HepG2 (cell line): Measurements from ENCODE around the gene PCSK6. TPM values are rescaled to one million over a fixed set of nuclear protein-coding genes. Genes with fewer than 3 reads are reported as not detected.

Experiments used
- ATAC-seq: fragments of 200-7000 bp; cut with Tn5 transposase; 3 replicates; pipeline ENCODE4 v1.9.1; 2020; ENCODE audit warnings: mild to moderate bottlenecking, moderate library complexity
- BruUV-seq: library from RNA; stranded (reverse); fragments of 400-500 nt; replicated peaks from 2 replicates; lab custom pipeline; 2021; lab: Mats Ljungman, UMichigan
- CTCF ChIA-PET: fragments of 300-600 bp; formaldehyde crosslinking; extraction: SDS; loops from one replicate; lab custom pipeline; 2021; ENCODE audit warnings: low total read pairs, inconsistent platforms, low intra/inter-chr PET ratio; lab: Yijun Ruan, JAX
- POLR2A ChIA-PET: fragments of 350-600 bp; sonication (Branson Sonifier 250); formaldehyde crosslinking; loops from one replicate; lab custom pipeline; 2020; ENCODE audit warnings: antibody characterized with exemption, inconsistent platforms; lab: Yijun Ruan, JAX
- DNase-seq: peaks from one replicate; pipeline ENCODE4 v3.0.0-alpha.2; 2015; ENCODE audit warnings: low spot score
- FAIRE-seq: peaks from 3 replicates; lab custom pipeline; 2011; peaks lifted over from hg19 to GRCh38; lab: Jason Lieb, UNC
- H2AFZ ChIP-seq: one replicate; pipeline ENCODE4 v1.6.1; 2011; ENCODE audit warnings: low read length, inconsistent platforms
- H3K27ac ChIP-seq: fragments of 300-600 bp; 3 replicates; pipeline ENCODE4 v1.8.0; 2011; ENCODE audit warnings: mixed run types, mild to moderate bottlenecking, mixed read lengths, low read length, inconsistent platforms; ENCODE audit not compliant: insufficient read depth; ENCODE audit errors: extremely low read length
- H3K27me3 ChIP-seq, 2 experiments: fragments of 200-600 bp in 1 of 2; 2 replicates in 1 of 2; 3 replicates in 1 of 2; pipeline versions ENCODE4 v1.6.0 to v1.8.0; 2011; ENCODE audit warnings: low read length in 2 of 2, mild to moderate bottlenecking in 2 of 2, moderate library complexity in 2 of 2, inconsistent platforms in 1 of 2; ENCODE audit not compliant: insufficient read depth in 2 of 2, control insufficient read depth in 1 of 2
- H3K36me3 ChIP-seq, 2 experiments: fragments of 200-600 bp in 1 of 2; replicated peaks in 1 of 2; 2 replicates in 1 of 2; 3 replicates in 1 of 2; pipeline versions ENCODE4 v1.5.1 to v1.8.0; 2011; ENCODE audit warnings: low read length in 2 of 2, inconsistent platforms in 1 of 2; ENCODE audit not compliant: insufficient read depth in 2 of 2, control insufficient read depth in 1 of 2
- H3K4me1 ChIP-seq: 2 replicates; pipeline ENCODE4 v1.5.1; 2012; ENCODE audit warnings: low read length, inconsistent platforms; ENCODE audit not compliant: insufficient read depth
- H3K4me2 ChIP-seq: 2 replicates; pipeline ENCODE4 v1.6.0; 2011; ENCODE audit warnings: low read depth, low read length, inconsistent platforms
- H3K4me3 ChIP-seq, 3 experiments: fragments of 200-600 bp in 1 of 3; sonication (generic), shearing (Covaris generic) in 1 of 3; replicated peaks in 1 of 3; 2 replicates each; pipeline ENCODE4 v1.5.1; 2011 to 2016; ENCODE audit warnings: low read length in 3 of 3, inconsistent platforms in 2 of 3, low read depth in 2 of 3, mild to moderate bottlenecking in 2 of 3, control low read depth in 1 of 3, mixed read lengths in 1 of 3; ENCODE audit not compliant: insufficient read depth in 1 of 3
- H3K79me2 ChIP-seq: one replicate; pipeline ENCODE4 v1.6.1; 2011; ENCODE audit warnings: low read length, inconsistent platforms; ENCODE audit not compliant: insufficient read depth
- H3K9ac ChIP-seq: 2 replicates; pipeline ENCODE4 v1.6.0; 2011; ENCODE audit warnings: mild to moderate bottlenecking, low read depth, low read length, inconsistent platforms; ENCODE audit not compliant: insufficient read depth
- H3K9me3 ChIP-seq: 2 replicates; pipeline ENCODE4 v1.5.1; 2012; ENCODE audit warnings: mild to moderate bottlenecking, low read length
- H4K20me1 ChIP-seq: 2 replicates; pipeline ENCODE4 v1.6.0; 2011; ENCODE audit warnings: inconsistent platforms, mild to moderate bottlenecking, low read length, moderate library complexity; ENCODE audit not compliant: insufficient read depth
- BRCA1 ChIP-seq: sonication (generic); formaldehyde crosslinking; IDR thresholded peaks from 2 replicates; pipeline ENCODE4 v1.4.0; 2020; ENCODE audit warnings: missing genetic modification reagents
- DR1 ChIP-seq: sonication (generic); formaldehyde crosslinking; IDR thresholded peaks from 2 replicates; pipeline ENCODE4 v1.8.0; 2021; ENCODE audit warnings: mild to moderate bottlenecking, missing genetic modification reagents, inconsistent platforms
- KLF11 ChIP-seq: IDR thresholded peaks from 2 replicates; pipeline ENCODE4 v1.6.1; 2016; ENCODE audit warnings: missing compliant biosample characterization
- MYC ChIP-seq: sonication (generic); formaldehyde crosslinking; IDR thresholded peaks from 2 replicates; pipeline ENCODE4 v1.9.0; 2021; ENCODE audit warnings: missing genetic modification reagents, borderline replicate concordance
- NFATC3 ChIP-seq: sonication (generic); formaldehyde crosslinking; IDR thresholded peaks from 2 replicates; pipeline ENCODE4 v1.5.1; 2020; ENCODE audit warnings: mild to moderate bottlenecking, missing genetic modification reagents
- RFX1 ChIP-seq: fragments of 450-650 bp; IDR thresholded peaks from 2 replicates; pipeline ENCODE4 v1.6.1; 2017
- TBP ChIP-seq: sonication (generic); formaldehyde crosslinking; IDR thresholded peaks from 2 replicates; pipeline ENCODE4 v1.5.0; 2020; ENCODE audit warnings: missing genetic modification reagents
- TP53 ChIP-seq: sonication (generic); formaldehyde crosslinking; conservative IDR thresholded peaks from 2 replicates; pipeline ENCODE4 v1.4.0; 2020; ENCODE audit warnings: missing genetic modification reagents
- ZNF282 ChIP-seq: fragments of 450-650 bp; IDR thresholded peaks from 2 replicates; pipeline ENCODE4 v1.6.1; 2018; ENCODE audit not compliant: partially characterized antibody
- ZNF431 ChIP-seq: sonication (generic); formaldehyde crosslinking; IDR thresholded peaks from 2 replicates; pipeline ENCODE4 v1.9.0; 2022; ENCODE audit warnings: missing genetic modification reagents, low read depth, mild to moderate bottlenecking, borderline replicate concordance
- ZNF451 ChIP-seq: sonication (generic); formaldehyde crosslinking; IDR thresholded peaks from 2 replicates; pipeline ENCODE4 v1.5.0; 2020; ENCODE audit warnings: mild to moderate bottlenecking, missing genetic modification reagents
- ZNF646 ChIP-seq: sonication (generic); formaldehyde crosslinking; IDR thresholded peaks from 2 replicates; pipeline ENCODE4 v1.9.0; 2021; ENCODE audit warnings: mild to moderate bottlenecking, missing genetic modification reagents
- WGBS: methylation state at CpG from one replicate; pipeline ENCODE4 v1.1.6; 2017; ENCODE audit warnings: low lambda C conversion rate; 5-methylcytosine and 5-hydroxymethylcytosine counted together
- in situ Hi-C: cut with HindIII; loops from 2 replicates; pipeline ENCODE4 v1.10.0; 2017; ENCODE audit warnings: low pct_unique_long_range_greater_than_20kb; ENCODE audit not compliant: extremely low pct_ligation_motif_present
- intact Hi-C: fragments of 100-400 bp; cut with micrococcal nuclease; formaldehyde crosslinking; loops from one replicate; pipeline ENCODE4 v1.10.0; 2022; ENCODE audit not compliant: unreplicated experiment
- polyA plus RNA-seq, 8 experiments: library from polyadenylated mRNA; depleted of rRNA in 3 of 8; stranded (reverse) in 7 of 8; unstranded in 1 of 8; fragments of >200 nt; fragmentation: Illumina TruSeq in 4 of 8; extraction: Trizol in 4 of 8; gene quantifications; 2 replicates each; pipeline versions ENCODE4 v1.2.1 to v1.2.3, GENCODE V29; 2011 to 2016; ENCODE audit warnings: low read depth in 4 of 8, missing spikeins in 1 of 8, mixed read lengths in 1 of 8; ENCODE audit not compliant: insufficient read depth in 1 of 8
- total RNA-seq, 5 experiments: library from RNA; depleted of rRNA; stranded (reverse); fragments of >200 nt; fragmentation: Illumina TruSeq; extraction: Trizol; gene quantifications; 2 replicates each; pipeline ENCODE4 v1.2.3, GENCODE V29; 2016; ENCODE audit warnings: low read depth in 1 of 5
- TF ChIP-seq, protein P1 (sequence below): sonication (generic); formaldehyde crosslinking; IDR thresholded peaks from 2 replicates; pipeline ENCODE4 v1.4.0; 2020; ENCODE audit warnings: missing genetic modification reagents
- TF ChIP-seq, protein P2 (sequence below): sonication (generic); formaldehyde crosslinking; IDR thresholded peaks from 2 replicates; pipeline ENCODE4 v1.8.1; 2022; ENCODE audit warnings: low read depth, mild to moderate bottlenecking, missing genetic modification reagents

The PCSK6 gene
- total and polyA plus RNA-seq, 2 of the 13 experiments (the other 11 are each of a cell fraction or from before 2014, with no cell fraction given): 56.5 to 155 TPM

DNA sequence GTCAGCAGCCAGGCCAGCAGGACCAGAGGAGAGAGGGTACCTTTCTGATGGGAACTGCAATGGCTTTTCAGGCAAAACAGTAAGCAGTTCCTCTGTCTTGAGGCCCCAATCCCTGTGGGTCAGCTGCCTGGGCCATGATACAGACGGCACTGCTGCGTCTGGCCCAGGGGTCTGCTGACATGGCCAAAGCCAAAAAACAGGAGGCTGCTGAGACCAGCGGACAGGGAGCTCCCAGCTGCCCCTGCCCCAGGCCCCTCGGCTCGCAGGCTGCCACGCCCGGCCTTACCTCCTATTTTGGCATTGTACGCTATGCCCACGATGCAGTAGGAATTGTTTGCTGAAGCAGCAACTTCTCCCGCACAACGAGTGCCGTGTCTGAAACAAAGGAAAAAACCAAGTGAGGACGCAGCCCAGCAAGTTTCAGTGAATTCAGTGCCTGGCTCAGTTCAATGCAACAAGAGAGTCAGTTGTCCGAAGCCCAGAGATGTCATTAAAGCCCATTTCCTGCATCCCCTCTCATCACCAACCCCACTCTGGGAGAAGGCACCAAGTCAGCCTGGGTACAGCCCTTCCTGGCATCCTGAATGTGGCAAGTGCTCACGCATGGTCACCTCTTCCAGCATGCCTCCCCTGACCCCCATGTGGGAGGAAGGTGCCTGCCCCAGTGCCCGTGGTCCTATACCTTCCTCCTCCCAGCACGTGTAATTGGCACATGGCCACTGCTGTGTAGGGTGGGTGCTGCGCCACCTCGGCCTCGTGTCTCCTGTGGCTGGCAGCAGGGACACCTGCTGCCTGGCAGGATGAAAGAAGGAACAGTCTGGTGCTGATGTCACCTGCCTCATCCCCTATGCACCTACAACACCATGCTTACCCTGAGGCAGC lies 61.7 kb downstream of the PCSK6 start:
- ChIA-PET CTCF (no interaction called here), POLR2A (no interaction called here)
- H3K9ac ChIP-seq: no peak overlapping the region
- no peaks in the 10 kb centered on the region for H4K20me1 ChIP-seq
- H3K27ac ChIP-seq: no peak overlapping the region
- BruUV-seq: no TSS peak
- FAIRE-seq (no peak), ATAC-seq (no peak; the same call in 2 of the 3 replicates), DNase-seq (no peak)
- in situ Hi-C loops: no loop called here
- 94% methylated on average over 11 of the region's 20 CpGs for WGBS
- no peak overlapping the region for H3K4me2 ChIP-seq
- intact Hi-C loops: no loop called here
- TF ChIP-seq, protein P1, sequence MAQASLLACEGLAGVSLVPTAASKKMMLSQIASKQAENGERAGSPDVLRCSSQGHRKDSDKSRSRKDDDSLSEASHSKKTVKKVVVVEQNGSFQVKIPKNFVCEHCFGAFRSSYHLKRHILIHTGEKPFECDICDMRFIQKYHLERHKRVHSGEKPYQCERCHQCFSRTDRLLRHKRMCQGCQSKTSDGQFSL (CRISPR knock-in tag): no peak
- TF ChIP-seq NFATC3 (CRISPR knock-in tag) (no peak), ZNF646 (CRISPR knock-in tag) (no peak), BRCA1 (CRISPR knock-in tag) (no peak), DR1 (CRISPR knock-in tag) (no peak), MYC (CRISPR knock-in tag) (no peak), TBP (no peak), KLF11 (CRISPR knock-in tag) (no peak), RFX1 (no peak), ZNF451 (CRISPR knock-in tag) (no peak), ZNF282 (no peak), ZNF431 (CRISPR knock-in tag) (no peak), TP53 (no peak)
- TF ChIP-seq, protein P2, sequence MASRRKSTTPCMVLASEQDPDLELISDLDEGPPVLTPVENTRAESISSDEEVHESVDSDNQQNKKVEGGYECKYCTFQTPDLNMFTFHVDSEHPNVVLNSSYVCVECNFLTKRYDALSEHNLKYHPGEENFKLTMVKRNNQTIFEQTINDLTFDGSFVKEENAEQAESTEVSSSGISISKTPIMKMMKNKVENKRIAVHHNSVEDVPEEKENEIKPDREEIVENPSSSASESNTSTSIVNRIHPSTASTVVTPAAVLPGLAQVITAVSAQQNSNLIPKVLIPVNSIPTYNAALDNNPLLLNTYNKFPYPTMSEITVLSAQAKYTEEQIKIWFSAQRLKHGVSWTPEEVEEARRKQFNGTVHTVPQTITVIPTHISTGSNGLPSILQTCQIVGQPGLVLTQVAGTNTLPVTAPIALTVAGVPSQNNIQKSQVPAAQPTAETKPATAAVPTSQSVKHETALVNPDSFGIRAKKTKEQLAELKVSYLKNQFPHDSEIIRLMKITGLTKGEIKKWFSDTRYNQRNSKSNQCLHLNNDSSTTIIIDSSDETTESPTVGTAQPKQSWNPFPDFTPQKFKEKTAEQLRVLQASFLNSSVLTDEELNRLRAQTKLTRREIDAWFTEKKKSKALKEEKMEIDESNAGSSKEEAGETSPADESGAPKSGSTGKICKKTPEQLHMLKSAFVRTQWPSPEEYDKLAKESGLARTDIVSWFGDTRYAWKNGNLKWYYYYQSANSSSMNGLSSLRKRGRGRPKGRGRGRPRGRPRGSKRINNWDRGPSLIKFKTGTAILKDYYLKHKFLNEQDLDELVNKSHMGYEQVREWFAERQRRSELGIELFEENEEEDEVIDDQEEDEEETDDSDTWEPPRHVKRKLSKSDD: no peak
- H2AFZ ChIP-seq: no peak overlapping the region
- peaks cover 35 to 85% of the 10 kb centered on the region in 2 experiments for H3K36me3 ChIP-seq
- H3K27me3 ChIP-seq: no peaks in the 10 kb centered on the region
- H3K9me3 ChIP-seq: no peaks in the 10 kb centered on the region
- no peak overlapping the region for H3K4me3 ChIP-seq
- H3K4me1 ChIP-seq: peaks cover 4% of the 10 kb centered on the region
- H3K79me2 ChIP-seq: no peaks in the 10 kb centered on the region
